H9 (cell line): ENCODE data around the gene KLHDC9. TPM values are rescaled to one million over a fixed set of nuclear protein-coding genes. Genes with fewer than 3 reads are reported as not detected.

Experiments used
- DNase-seq: peaks from one replicate; pipeline ENCODE4 v3.0.0-alpha.2; 2017
- H2AFZ ChIP-seq: one replicate; pipeline ENCODE4 v1.6.1; 2013; ENCODE audit warnings: mild to moderate bottlenecking, low read length, control low read depth, moderate library complexity
- H2AK5ac ChIP-seq: 2 replicates; pipeline ENCODE4 v1.6.1; 2013; ENCODE audit warnings: low read length, control low read depth, mixed read lengths; ENCODE audit not compliant: insufficient read length
- H2BK120ac ChIP-seq: one replicate; pipeline ENCODE4 v1.6.1; 2013; ENCODE audit warnings: low read depth, mild to moderate bottlenecking, low read length, control low read depth, inconsistent platforms; ENCODE audit not compliant: poor library complexity, severe bottlenecking
- H2BK12ac ChIP-seq: 2 replicates; pipeline ENCODE4 v1.6.1; 2013; ENCODE audit warnings: low read length, control low read depth, mixed read lengths, low read depth; ENCODE audit not compliant: insufficient read length
- H2BK15ac ChIP-seq: 2 replicates; pipeline ENCODE4 v1.6.1; 2013; ENCODE audit warnings: low read depth, low read length, control low read depth
- H2BK20ac ChIP-seq: one replicate; pipeline ENCODE4 v1.6.1; 2013; ENCODE audit warnings: low read depth, mild to moderate bottlenecking, low read length, control low read depth, inconsistent platforms; ENCODE audit not compliant: poor library complexity, severe bottlenecking
- H2BK5ac ChIP-seq: 2 replicates; pipeline ENCODE4 v1.6.1; 2013; ENCODE audit warnings: low read length, control low read depth, mixed read lengths; ENCODE audit not compliant: insufficient read length
- H3K14ac ChIP-seq: 2 replicates; pipeline ENCODE4 v1.6.1; 2013; ENCODE audit warnings: low read length, control low read depth; ENCODE audit not compliant: insufficient read depth
- H3K18ac ChIP-seq: 2 replicates; pipeline ENCODE4 v1.6.1; 2013; ENCODE audit warnings: low read depth, mild to moderate bottlenecking, mixed read lengths, low read length, control low read depth; ENCODE audit not compliant: insufficient read length
- H3K23ac ChIP-seq: 2 replicates; pipeline ENCODE4 v1.6.1; 2013; ENCODE audit warnings: low read length, control low read depth, mixed read lengths, low read depth; ENCODE audit not compliant: insufficient read length
- H3K23me2 ChIP-seq: 2 replicates; pipeline ENCODE4 v1.6.1; 2013; ENCODE audit warnings: low read depth, mild to moderate bottlenecking, mixed read lengths, low read length, control low read depth; ENCODE audit not compliant: insufficient read length, poor library complexity, severe bottlenecking
- H3K27ac ChIP-seq: 2 replicates; pipeline ENCODE4 v1.5.1; 2013; ENCODE audit warnings: low read length, control low read depth, mixed read lengths, low read depth; ENCODE audit not compliant: insufficient read length
- H3K27me3 ChIP-seq: 2 replicates; pipeline ENCODE4 v1.6.1; 2013; ENCODE audit warnings: low read length, control low read depth, inconsistent platforms; ENCODE audit not compliant: insufficient read depth
- H3K4ac ChIP-seq: 2 replicates; pipeline ENCODE4 v1.6.1; 2013; ENCODE audit warnings: low read depth, mild to moderate bottlenecking, control low read depth, inconsistent platforms, low read length, moderate library complexity
- H3K4me1 ChIP-seq: 2 replicates; pipeline ENCODE4 v1.6.1; 2013; ENCODE audit warnings: low read length, control low read depth, inconsistent platforms; ENCODE audit not compliant: insufficient read depth
- H3K4me2 ChIP-seq: 2 replicates; pipeline ENCODE4 v1.6.1; 2013; ENCODE audit warnings: low read length, control low read depth, mixed read lengths; ENCODE audit not compliant: insufficient read length, insufficient read depth
- H3K56ac ChIP-seq: 2 replicates; pipeline ENCODE4 v1.6.1; 2013; ENCODE audit warnings: low read depth, mild to moderate bottlenecking, mixed read lengths, low read length, control low read depth; ENCODE audit not compliant: insufficient read length
- H3K79me1 ChIP-seq: 2 replicates; pipeline ENCODE4 v1.6.1; 2013; ENCODE audit warnings: low read depth, mild to moderate bottlenecking, moderate library complexity, low read length, control low read depth, inconsistent platforms; ENCODE audit not compliant: insufficient read depth, poor library complexity, severe bottlenecking
- H3K79me2 ChIP-seq: 2 replicates; pipeline ENCODE4 v1.6.1; 2013; ENCODE audit warnings: low read length, control low read depth, inconsistent platforms; ENCODE audit not compliant: insufficient read depth
- H3K9ac ChIP-seq: 2 replicates; pipeline ENCODE4 v1.6.1; 2013; ENCODE audit warnings: low read length, control low read depth, mixed read lengths; ENCODE audit not compliant: insufficient read length; ENCODE audit errors: extremely low read depth
- H3K9me3 ChIP-seq: one replicate; pipeline ENCODE4 v1.6.1; 2013; ENCODE audit warnings: low read depth, low read length, inconsistent platforms; ENCODE audit not compliant: control insufficient read depth
- H3T11ph ChIP-seq: one replicate; pipeline ENCODE4 v1.6.1; 2013; ENCODE audit warnings: mild to moderate bottlenecking, low read length, control low read depth, inconsistent platforms
- H4K20me1 ChIP-seq: one replicate; pipeline ENCODE4 v1.6.1; 2013; ENCODE audit not compliant: control insufficient read depth, insufficient read length, insufficient read depth
- H4K5ac ChIP-seq: 2 replicates; pipeline ENCODE4 v1.6.1; 2013; ENCODE audit warnings: low read depth, mild to moderate bottlenecking, mixed read lengths, low read length, control low read depth; ENCODE audit not compliant: insufficient read length
- H4K8ac ChIP-seq: replicated peaks from 2 replicates; pipeline ENCODE4 v1.6.1; 2013; ENCODE audit warnings: low read length, control low read depth, mixed read lengths, low read depth; ENCODE audit not compliant: insufficient read length
- H4K91ac ChIP-seq: 2 replicates; pipeline ENCODE4 v1.6.1; 2013; ENCODE audit warnings: low read depth, mild to moderate bottlenecking, moderate library complexity, mixed read lengths, low read length, control low read depth; ENCODE audit not compliant: insufficient read length
- H3K27ac Mint-ChIP-seq, 3 experiments: 2 replicates in 2 of 3; 3 replicates in 1 of 3; pipeline ENCODE4 v1.8.0; 2020 to 2021; ENCODE audit warnings: mixed read lengths in 3 of 3, mild to moderate bottlenecking in 1 of 3, moderate library complexity in 1 of 3
- H3K27me3 Mint-ChIP-seq: 2 replicates; pipeline ENCODE4 v1.8.0; 2021; ENCODE audit warnings: low read depth, mild to moderate bottlenecking, moderate library complexity, mixed read lengths
- H3K36me3 Mint-ChIP-seq, 3 experiments: 2 replicates in 2 of 3; 3 replicates in 1 of 3; pipeline ENCODE4 v1.8.0; 2020 to 2021; ENCODE audit warnings: low read depth in 3 of 3, mixed read lengths in 3 of 3; ENCODE audit not compliant: insufficient read depth in 1 of 3
- H3K4me1 Mint-ChIP-seq, 2 experiments: 2 replicates each; pipeline ENCODE4 v1.8.0; 2020; ENCODE audit warnings: mixed read lengths in 2 of 2
- H3K4me3 Mint-ChIP-seq, 2 experiments: 2 replicates in 1 of 2; 3 replicates in 1 of 2; pipeline ENCODE4 v1.8.0; 2020 to 2021; ENCODE audit warnings: mild to moderate bottlenecking in 2 of 2, mixed read lengths in 2 of 2, moderate library complexity in 1 of 2
- H3K9me3 Mint-ChIP-seq, 2 experiments: 2 replicates in 1 of 2; 3 replicates in 1 of 2; pipeline ENCODE4 v1.8.0; 2020; ENCODE audit warnings: mild to moderate bottlenecking in 2 of 2, mixed read lengths in 2 of 2, moderate library complexity in 1 of 2
- CTCF ChIP-seq: fragments of 200-600 bp; sonication (generic); conservative IDR thresholded peaks from 3 replicates; pipeline ENCODE4 v1.8.0; 2021; ENCODE audit warnings: antibody characterized with exemption, mild to moderate bottlenecking
- WGBS: extraction: QIAGEN DNeasy Blood & Tissue Kit; methylation state at CpG from one replicate; pipeline ENCODE4 v1.1.7; 2013; ENCODE audit warnings: missing lambda C conversion rate, low lambda C conversion rate, mixed read lengths; ENCODE audit not compliant: insufficient read length; ENCODE audit errors: extremely low coverage; 5-methylcytosine and 5-hydroxymethylcytosine counted together
- total RNA-seq: library from RNA; stranded (reverse); gene quantifications from 2 replicates; pipeline ENCODE4 v1.2.1, GENCODE V29; 2021

Gene KLHDC9
- total RNA-seq, 1 experiment from 2014 or later: 6.6 TPM

- no peaks in the 10 kb centered on the region for H3K9me3 ChIP-seq
- no peaks in the 10 kb centered on the region; the same call in 1 of the 2 replicates for H3K27me3 ChIP-seq
- no peak for TF ChIP-seq CTCF
- no peak overlapping the region for H3K4me2 ChIP-seq
- WGBS: no CpG with 5 or more reads among the region's 6 CpGs
- no peak overlapping the region for H3K4ac ChIP-seq
- H3K4me1 Mint-ChIP-seq: peaks cover 8 to 9% of the 10 kb centered on the region in 2 experiments
- H2AFZ ChIP-seq: no peak overlapping the region
- H4K20me1 ChIP-seq: no peaks in the 10 kb centered on the region
- H3K27ac ChIP-seq: no peak overlapping the region
- no peak overlapping the region for H3K9ac ChIP-seq
- H3T11ph ChIP-seq: no peak overlapping the region
- H3K4me1 ChIP-seq: no peaks in the 10 kb centered on the region
- no peak overlapping the region for H4K8ac ChIP-seq
- peaks cover 11% of the 10 kb centered on the region for H3K27me3 Mint-ChIP-seq
- DNase-seq: no peak
- H3K14ac ChIP-seq: no peak overlapping the region
- no peak overlapping the region for H2BK120ac ChIP-seq
- no peak overlapping the region for H3K27ac Mint-ChIP-seq
- H3K36me3 Mint-ChIP-seq: peaks cover 3 to 8% (median 8%) of the 10 kb centered on the region in 3 experiments; a peak in 5 of 7 replicates
- H4K91ac ChIP-seq: no peak overlapping the region
- H3K18ac ChIP-seq: no peak overlapping the region
- H2BK20ac ChIP-seq: no peak overlapping the region
- no peak overlapping the region for H3K4me3 Mint-ChIP-seq
- peaks cover 10% of the 10 kb centered on the region for H3K23me2 ChIP-seq
- no peak overlapping the region for H2AK5ac ChIP-seq
- no peak overlapping the region for H2BK15ac ChIP-seq
- no peak overlapping the region for H4K5ac ChIP-seq
- H3K79me2 ChIP-seq: no peaks in the 10 kb centered on the region
- H2BK12ac ChIP-seq: no peak overlapping the region
- no peaks in the 10 kb centered on the region for H3K79me1 ChIP-seq
- no peaks in the 10 kb centered on the region; a peak in 1 of 5 replicates for H3K9me3 Mint-ChIP-seq
- H3K23ac ChIP-seq: no peak overlapping the region
- no peak overlapping the region for H3K56ac ChIP-seq
- H2BK5ac ChIP-seq: no peak overlapping the region
These were observed 2.9 kb upstream of the KLHDC9 start for GRCh38 chr1:161095230-161095629.
